ENCODE data around the gene DCN.

- no peak for TF ChIP-seq CTCF (IDR thresholded peaks at IDR 0.05)
- no peak for TF ChIP-seq POLR2A (IDR thresholded peaks at IDR 0.05)
Measured at GRCh38 chr12:91094032-91094662, 88.5 kb downstream of the DCN start.
